Skin of body (tissue), 2 donors: ENCODE results near the gene MET. TPM values are rescaled to one million over a fixed set of nuclear protein-coding genes. Genes with fewer than 3 reads are reported as not detected.

Source experiments
- DNase-seq: peaks from one replicate; lab custom pipeline; 2025; lab: John Stamatoyannopoulos, UW
- total RNA-seq: library from RNA; depleted of rRNA; stranded (reverse); fragments of >200 nt; gene quantifications from one replicate; pipeline ENCODE4 v1.2.3, GENCODE V29; 2014

The MET gene
- total RNA-seq, 1 donor from 2014 or later = 7.1 TPM

DNA sequence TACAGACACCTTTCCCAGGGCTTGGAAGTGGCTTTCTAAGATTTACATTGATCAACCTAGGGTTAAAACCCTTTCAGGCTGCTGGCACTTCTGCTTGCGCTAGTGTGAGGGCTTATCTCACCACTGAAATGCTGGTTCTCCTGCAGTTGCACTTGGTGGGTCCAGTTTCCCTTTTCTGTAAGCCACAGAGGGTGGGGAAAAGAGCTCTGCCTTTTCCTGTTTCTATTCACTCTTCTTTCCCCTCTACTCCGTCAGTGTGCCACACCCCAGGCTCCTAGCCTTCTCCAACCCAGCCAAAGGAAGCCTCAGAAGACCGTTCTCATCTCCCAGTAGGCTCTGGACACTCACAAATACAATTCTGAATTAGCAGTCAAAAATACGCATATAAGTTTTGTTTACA is 171.4 kb downstream of the MET start:
- DNase-seq = no peak

Other genes starting within 250 kb of the MET start
- gene CAV2, start 172.5 kb upstream of the MET start, total RNA-seq = 78.6 TPM
- gene CAV1, start 147.2 kb upstream of the MET start, total RNA-seq = 243 TPM
- 91.6 TPM for gene CAPZA2, start 190.4 kb downstream of the MET start, total RNA-seq